ENCODE results near the gene UBE2J2.

The UBE2J2 gene

DNA sequence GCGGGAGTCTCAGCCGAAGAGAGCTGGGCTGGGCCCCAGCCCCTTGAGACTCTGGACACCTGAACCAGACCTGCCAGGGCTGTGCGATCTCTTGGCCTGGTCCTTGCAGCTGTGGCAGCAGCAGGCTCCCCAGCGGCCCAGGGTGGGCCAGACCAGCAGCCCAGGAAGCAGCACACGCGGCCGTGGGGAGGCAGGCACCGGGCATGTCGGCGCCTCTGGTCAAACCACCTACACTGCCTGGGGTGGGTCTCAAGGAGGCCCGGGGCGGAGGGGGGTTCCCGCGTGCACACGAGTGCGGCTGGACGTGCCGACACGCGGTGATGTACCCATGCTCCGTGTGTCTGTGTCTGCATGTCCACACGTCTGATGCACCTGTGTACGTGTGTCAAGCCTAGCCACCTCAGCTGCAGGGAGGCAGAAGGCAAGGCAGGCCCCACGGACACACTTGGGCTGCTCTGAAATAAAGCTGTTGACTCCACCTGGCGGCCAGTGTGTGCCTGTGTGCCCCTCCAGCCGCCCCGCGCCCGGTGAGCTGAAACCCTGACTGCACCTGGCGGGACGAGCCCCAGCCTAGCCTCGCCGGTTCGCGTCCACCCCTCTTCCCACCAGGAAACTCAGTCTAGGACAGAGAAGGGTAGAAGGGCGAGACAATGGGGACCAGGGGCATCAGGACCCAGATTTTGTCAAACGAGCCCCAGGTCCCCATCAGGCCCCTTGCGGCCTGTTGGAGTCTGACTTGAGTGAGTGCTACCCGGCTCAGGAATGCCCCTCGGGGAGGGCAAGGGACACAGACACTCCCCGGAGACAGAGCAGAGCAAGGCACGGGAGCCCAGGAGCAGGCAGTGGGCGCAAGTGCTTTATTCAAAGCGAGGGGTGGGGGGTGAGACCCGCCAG, 18.1 kb upstream of the UBE2J2 start:
- TF ChIP-seq, protein P1, sequence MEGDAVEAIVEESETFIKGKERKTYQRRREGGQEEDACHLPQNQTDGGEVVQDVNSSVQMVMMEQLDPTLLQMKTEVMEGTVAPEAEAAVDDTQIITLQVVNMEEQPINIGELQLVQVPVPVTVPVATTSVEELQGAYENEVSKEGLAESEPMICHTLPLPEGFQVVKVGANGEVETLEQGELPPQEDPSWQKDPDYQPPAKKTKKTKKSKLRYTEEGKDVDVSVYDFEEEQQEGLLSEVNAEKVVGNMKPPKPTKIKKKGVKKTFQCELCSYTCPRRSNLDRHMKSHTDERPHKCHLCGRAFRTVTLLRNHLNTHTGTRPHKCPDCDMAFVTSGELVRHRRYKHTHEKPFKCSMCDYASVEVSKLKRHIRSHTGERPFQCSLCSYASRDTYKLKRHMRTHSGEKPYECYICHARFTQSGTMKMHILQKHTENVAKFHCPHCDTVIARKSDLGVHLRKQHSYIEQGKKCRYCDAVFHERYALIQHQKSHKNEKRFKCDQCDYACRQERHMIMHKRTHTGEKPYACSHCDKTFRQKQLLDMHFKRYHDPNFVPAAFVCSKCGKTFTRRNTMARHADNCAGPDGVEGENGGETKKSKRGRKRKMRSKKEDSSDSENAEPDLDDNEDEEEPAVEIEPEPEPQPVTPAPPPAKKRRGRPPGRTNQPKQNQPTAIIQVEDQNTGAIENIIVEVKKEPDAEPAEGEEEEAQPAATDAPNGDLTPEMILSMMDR (IDR thresholded peaks at IDR 0.05; ENCODE audit: control insufficient read depth, insufficient read depth, low read depth, low read length, missing control alignments), result peak; percentile 38
- no peak for DNase-seq (ENCODE audit: low read depth)
- no peak overlapping the region for H3K4me3 ChIP-seq (ENCODE audit: control insufficient read depth, low read depth, low read length)

DNA sequence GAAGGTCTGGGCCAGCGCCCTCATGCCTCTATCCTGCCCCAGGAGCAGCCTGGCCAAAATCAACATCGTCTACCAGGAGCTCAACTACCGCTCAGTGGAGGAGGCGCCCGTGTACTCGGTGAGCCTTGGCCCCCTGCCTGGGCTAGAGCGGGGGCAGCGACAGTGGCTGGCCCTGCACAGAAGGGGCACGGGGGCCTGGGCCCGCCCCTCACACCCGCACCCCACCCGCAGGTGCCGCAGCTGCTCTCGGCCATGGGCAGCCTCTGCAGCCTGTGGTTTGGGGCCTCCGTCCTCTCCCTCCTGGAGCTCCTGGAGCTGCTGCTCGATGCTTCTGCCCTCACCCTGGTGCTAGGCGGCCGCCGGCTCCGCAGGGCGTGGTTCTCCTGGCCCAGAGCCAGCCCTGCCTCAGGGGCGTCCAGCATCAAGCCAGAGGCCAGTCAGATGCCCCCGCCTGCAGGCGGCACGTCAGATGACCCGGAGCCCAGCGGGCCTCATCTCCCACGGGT, 17.4 kb upstream of the UBE2J2 start:
- TF ChIP-seq, protein P1 (IDR thresholded peaks at IDR 0.05; ENCODE audit: control insufficient read depth, insufficient read depth, low read depth, low read length, missing control alignments), result no peak
- no peak for DNase-seq (ENCODE audit: low read depth)
- no peak overlapping the region for H3K4me3 ChIP-seq (ENCODE audit: control insufficient read depth, low read depth, low read length)

DNA sequence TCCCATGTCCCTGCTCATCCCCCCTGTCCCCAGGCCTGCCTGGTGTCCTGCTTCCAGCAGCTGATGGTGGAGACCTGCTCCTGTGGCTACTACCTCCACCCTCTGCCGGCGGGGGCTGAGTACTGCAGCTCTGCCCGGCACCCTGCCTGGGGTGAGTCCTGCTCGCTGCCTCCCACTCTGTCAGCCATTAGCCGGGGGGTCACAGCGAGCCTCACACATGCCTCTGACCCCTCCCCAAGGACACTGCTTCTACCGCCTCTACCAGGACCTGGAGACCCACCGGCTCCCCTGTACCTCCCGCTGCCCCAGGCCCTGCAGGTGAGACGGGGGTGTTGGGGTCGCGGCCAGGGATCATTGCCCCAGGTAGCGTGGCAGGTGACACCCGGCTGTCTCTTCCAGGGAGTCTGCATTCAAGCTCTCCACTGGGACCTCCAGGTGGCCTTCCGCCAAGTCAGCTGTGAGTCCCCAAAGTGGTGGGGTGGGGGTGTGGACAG, 16.6 kb upstream of the UBE2J2 start:
- DNase-seq (ENCODE audit: low read depth), result no peak
- TF ChIP-seq, protein P1 (IDR thresholded peaks at IDR 0.05; ENCODE audit: control insufficient read depth, insufficient read depth, low read depth, low read length, missing control alignments), result peak; percentile 33

DNA sequence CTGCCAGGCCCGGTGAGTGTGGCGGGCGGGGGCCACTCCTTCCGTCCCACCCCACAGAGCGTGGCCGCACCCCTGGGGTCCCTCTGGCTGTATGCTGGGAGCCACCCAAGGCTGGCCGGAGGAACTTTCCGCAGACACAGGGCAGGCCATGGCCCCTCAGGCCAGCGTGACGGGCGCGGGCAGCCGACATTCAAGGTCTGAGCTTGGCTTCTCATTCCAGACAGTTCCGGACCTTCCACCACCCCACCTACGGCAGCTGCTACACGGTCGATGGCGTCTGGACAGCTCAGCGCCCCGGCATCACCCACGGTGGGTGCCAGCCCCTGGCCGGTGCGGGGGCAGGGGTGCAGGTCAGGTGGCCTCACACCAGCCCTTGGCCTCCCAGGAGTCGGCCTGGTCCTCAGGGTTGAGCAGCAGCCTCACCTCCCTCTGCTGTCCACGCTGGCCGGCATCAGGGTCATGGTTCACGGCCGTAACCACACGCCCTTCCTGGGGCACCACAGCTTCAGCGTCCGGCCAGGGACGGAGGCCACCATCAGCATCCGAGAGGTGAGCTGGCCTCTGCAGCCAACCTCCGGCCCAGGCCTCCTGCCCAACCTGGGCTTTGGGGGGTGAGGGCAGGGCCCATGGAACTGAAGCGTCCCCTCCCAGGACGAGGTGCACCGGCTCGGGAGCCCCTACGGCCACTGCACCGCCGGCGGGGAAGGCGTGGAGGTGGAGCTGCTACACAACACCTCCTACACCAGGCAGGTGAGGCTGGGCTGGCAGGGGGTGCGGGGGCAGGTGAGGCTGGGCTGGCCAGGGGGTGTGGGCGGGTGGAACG, 13.8 kb upstream of the UBE2J2 start:
- TF ChIP-seq, protein P1 (IDR thresholded peaks at IDR 0.05; ENCODE audit: control insufficient read depth, insufficient read depth, low read depth, low read length, missing control alignments), result no peak
- no peak overlapping the region for H3K4me3 ChIP-seq (ENCODE audit: control insufficient read depth, low read depth, low read length)
- DNase-seq (ENCODE audit: low read depth), result no peak

More for the DNA sequence above, 16.6 kb upstream of the UBE2J2 start:
- no peak overlapping the region for H3K4me3 ChIP-seq (ENCODE audit: control insufficient read depth, low read depth, low read length)

- TF ChIP-seq, protein P1 (IDR thresholded peaks at IDR 0.05; ENCODE audit: control insufficient read depth, insufficient read depth, low read depth, low read length, missing control alignments), result no peak
- no peak for DNase-seq (ENCODE audit: low read depth)
- no peak overlapping the region for H3K4me3 ChIP-seq (ENCODE audit: control insufficient read depth, low read depth, low read length)
Observed at GRCh38 chr1:1286313-1287261, 12.9 kb upstream of the UBE2J2 start.
